BLaER1 (cell line): Measurements from ENCODE around the gene CNTNAP5.

ENCODE experiments used
- H3K27ac ChIP-seq: shearing (Covaris generic); formaldehyde crosslinking; 2 replicates; pipeline ENCODE4 v1.8.1; 2022
- H3K27me3 ChIP-seq: shearing (Covaris generic); formaldehyde crosslinking; 2 replicates; pipeline ENCODE4 v1.8.1; 2022
- H3K36me3 ChIP-seq: shearing (Covaris generic); formaldehyde crosslinking; 2 replicates; pipeline ENCODE4 v1.8.1; 2022
- H3K4me1 ChIP-seq: shearing (Covaris generic); formaldehyde crosslinking; 2 replicates; pipeline ENCODE4 v1.8.1; 2022
- H3K4me2 ChIP-seq: shearing (Covaris generic); formaldehyde crosslinking; 2 replicates; pipeline ENCODE4 v1.8.1; 2022
- H3K4me3 ChIP-seq: shearing (Covaris generic); formaldehyde crosslinking; 2 replicates; pipeline ENCODE4 v1.8.1; 2022
- H3K9ac ChIP-seq: shearing (Covaris generic); formaldehyde crosslinking; 2 replicates; pipeline ENCODE4 v1.8.1; 2022
- H3K9me3 ChIP-seq: shearing (Covaris generic); formaldehyde crosslinking; 2 replicates; pipeline ENCODE4 v1.8.1; 2022
- H4K20me1 ChIP-seq: shearing (Covaris generic); formaldehyde crosslinking; 2 replicates; pipeline ENCODE4 v1.8.1; 2022
- Cebpa-rat ChIP-seq: shearing (Covaris generic); IDR thresholded peaks from 2 replicates; pipeline ENCODE4 v1.8.1; 2022

CNTNAP5 gene

GRCh38 chr2:124476291-124476690 is 451.2 kb downstream of the CNTNAP5 start:
- no peak overlapping the region for H3K4me2 ChIP-seq
- H4K20me1 ChIP-seq: no peaks in the 10 kb centered on the region
- no peak overlapping the region for H3K9ac ChIP-seq
- no peak for TF ChIP-seq Cebpa-rat
- no peaks in the 10 kb centered on the region for H3K36me3 ChIP-seq
- no peak overlapping the region for H3K27ac ChIP-seq
- no peaks in the 10 kb centered on the region for H3K4me1 ChIP-seq
- H3K9me3 ChIP-seq: no peaks in the 10 kb centered on the region
- no peak overlapping the region for H3K4me3 ChIP-seq
- H3K27me3 ChIP-seq: no peaks in the 10 kb centered on the region

GRCh38 chr2:124478761-124479160 is 453.7 kb downstream of the CNTNAP5 start:
- Histone ChIP-seq H3K4me2 (no peak overlapping the region), H3K27ac (no peak overlapping the region), H3K9me3 (no peaks in the 10 kb centered on the region), H3K36me3 (no peaks in the 10 kb centered on the region), H3K9ac (no peak overlapping the region), H3K4me3 (no peak overlapping the region), H3K4me1 (no peaks in the 10 kb centered on the region), H4K20me1 (no peaks in the 10 kb centered on the region), H3K27me3 (no peaks in the 10 kb centered on the region)
- TF ChIP-seq Cebpa-rat: no peak

- no peak for TF ChIP-seq Cebpa-rat
- Histone ChIP-seq H3K4me1 (no peaks in the 10 kb centered on the region), H3K4me3 (no peak overlapping the region), H3K9ac (no peak overlapping the region), H3K4me2 (no peak overlapping the region), H3K36me3 (no peaks in the 10 kb centered on the region), H4K20me1 (no peaks in the 10 kb centered on the region), H3K9me3 (no peaks in the 10 kb centered on the region), H3K27ac (no peak overlapping the region), H3K27me3 (no peaks in the 10 kb centered on the region)
These were observed 455.9 kb downstream of the CNTNAP5 start for GRCh38 chr2:124480958-124481357.

- no peak overlapping the region for H3K4me2 ChIP-seq
- no peaks in the 10 kb centered on the region for H3K4me1 ChIP-seq
- no peaks in the 10 kb centered on the region for H3K27me3 ChIP-seq
- no peak for TF ChIP-seq Cebpa-rat
- no peaks in the 10 kb centered on the region for H3K36me3 ChIP-seq
- no peak overlapping the region for H3K27ac ChIP-seq
- no peak overlapping the region for H3K4me3 ChIP-seq
- H4K20me1 ChIP-seq: no peaks in the 10 kb centered on the region
- H3K9me3 ChIP-seq: no peaks in the 10 kb centered on the region
- no peak overlapping the region for H3K9ac ChIP-seq
These were observed 457.0 kb downstream of the CNTNAP5 start for GRCh38 chr2:124482044-124482443.

GRCh38 chr2:124482551-124482950 is 457.5 kb downstream of the CNTNAP5 start:
- no peaks in the 10 kb centered on the region for H3K9me3 ChIP-seq
- H4K20me1 ChIP-seq: no peaks in the 10 kb centered on the region
- no peaks in the 10 kb centered on the region for H3K27me3 ChIP-seq
- H3K27ac ChIP-seq: no peak overlapping the region
- H3K4me1 ChIP-seq: no peaks in the 10 kb centered on the region
- H3K4me3 ChIP-seq: no peak overlapping the region
- no peaks in the 10 kb centered on the region for H3K36me3 ChIP-seq
- no peak overlapping the region for H3K4me2 ChIP-seq
- H3K9ac ChIP-seq: no peak overlapping the region
- TF ChIP-seq Cebpa-rat: no peak

GRCh38 chr2:124485659-124486058 is 460.6 kb downstream of the CNTNAP5 start:
- Histone ChIP-seq H4K20me1 (no peaks in the 10 kb centered on the region), H3K9me3 (no peaks in the 10 kb centered on the region), H3K4me2 (no peak overlapping the region), H3K27me3 (no peaks in the 10 kb centered on the region), H3K36me3 (no peaks in the 10 kb centered on the region), H3K4me3 (no peak overlapping the region), H3K9ac (no peak overlapping the region), H3K4me1 (no peaks in the 10 kb centered on the region), H3K27ac (no peak overlapping the region)
- no peak for TF ChIP-seq Cebpa-rat

GRCh38 chr2:124489686-124490085 is 464.6 kb downstream of the CNTNAP5 start:
- Histone ChIP-seq H3K9me3 (no peaks in the 10 kb centered on the region), H3K27ac (no peak overlapping the region), H3K27me3 (no peaks in the 10 kb centered on the region), H3K4me3 (no peak overlapping the region), H3K36me3 (no peaks in the 10 kb centered on the region), H4K20me1 (no peaks in the 10 kb centered on the region), H3K4me1 (no peaks in the 10 kb centered on the region), H3K4me2 (no peak overlapping the region), H3K9ac (no peak overlapping the region)
- no peak for TF ChIP-seq Cebpa-rat

- Histone ChIP-seq H3K4me3 (no peak overlapping the region), H3K27me3 (no peaks in the 10 kb centered on the region), H3K4me2 (no peak overlapping the region), H3K9me3 (no peaks in the 10 kb centered on the region), H3K27ac (no peak overlapping the region), H3K4me1 (no peaks in the 10 kb centered on the region), H4K20me1 (no peaks in the 10 kb centered on the region), H3K36me3 (no peaks in the 10 kb centered on the region), H3K9ac (no peak overlapping the region)
- TF ChIP-seq Cebpa-rat: no peak
These were observed 476.6 kb downstream of the CNTNAP5 start for GRCh38 chr2:124501575-124502152.

GRCh38 chr2:124514236-124514635 is 489.1 kb downstream of the CNTNAP5 start:
- H3K27ac ChIP-seq: no peak overlapping the region

GRCh38 chr2:124520953-124521352 is 495.9 kb downstream of the CNTNAP5 start:
- H4K20me1 ChIP-seq: no peaks in the 10 kb centered on the region
- H3K4me3 ChIP-seq: no peak overlapping the region
- H3K9ac ChIP-seq: no peak overlapping the region
- 0 out of 2 replicates have a peak, but pooled peaks cover 7% of the 10 kb centered on the region for H3K9me3 ChIP-seq
- TF ChIP-seq Cebpa-rat: no peak
- no peaks in the 10 kb centered on the region for H3K27me3 ChIP-seq
- no peak overlapping the region for H3K4me2 ChIP-seq
- no peaks in the 10 kb centered on the region for H3K4me1 ChIP-seq
- no peak overlapping the region for H3K27ac ChIP-seq
- no peaks in the 10 kb centered on the region for H3K36me3 ChIP-seq

More at GRCh38 chr2:124514236-124514635, 489.1 kb downstream of the CNTNAP5 start:
- H3K4me1 ChIP-seq: 0 out of 2 replicates have a peak, but pooled peaks cover 6% of the 10 kb centered on the region
- H3K27me3 ChIP-seq: no peaks in the 10 kb centered on the region
- no peaks in the 10 kb centered on the region for H3K36me3 ChIP-seq
- no peaks in the 10 kb centered on the region for H4K20me1 ChIP-seq
- H3K9ac ChIP-seq: no peak overlapping the region
- H3K4me2 ChIP-seq: no peak overlapping the region
- TF ChIP-seq Cebpa-rat: no peak
- no peak overlapping the region for H3K4me3 ChIP-seq
- 0 out of 2 replicates have a peak, but pooled peaks cover 7% of the 10 kb centered on the region for H3K9me3 ChIP-seq

GRCh38 chr2:124523096-124523495 is 498.0 kb downstream of the CNTNAP5 start:
- H3K9me3 ChIP-seq: no peaks in the 10 kb centered on the region
- TF ChIP-seq Cebpa-rat: no peak

More at GRCh38 chr2:124523096-124523495, 498.0 kb downstream of the CNTNAP5 start:
- Histone ChIP-seq H3K27ac (no peak overlapping the region), H3K4me3 (no peak overlapping the region), H3K4me1 (no peaks in the 10 kb centered on the region), H3K9ac (no peak overlapping the region), H3K4me2 (no peak overlapping the region), H4K20me1 (no peaks in the 10 kb centered on the region), H3K36me3 (no peaks in the 10 kb centered on the region), H3K27me3 (no peaks in the 10 kb centered on the region)
